HG02623 (cell line): ENCODE data around the gene LRP2.

Experiments used
- ATAC-seq: cut with Tn5 transposase; IDR thresholded peaks from one replicate; pipeline ENCODE4 v1.9.1; 2021; ENCODE audit warnings: moderate library complexity; ENCODE audit not compliant: unreplicated experiment

LRP2 gene

GRCh38 chr2:169131587-169132512, 230.5 kb downstream of the LRP2 start:
- ATAC-seq = no peak

DNA sequence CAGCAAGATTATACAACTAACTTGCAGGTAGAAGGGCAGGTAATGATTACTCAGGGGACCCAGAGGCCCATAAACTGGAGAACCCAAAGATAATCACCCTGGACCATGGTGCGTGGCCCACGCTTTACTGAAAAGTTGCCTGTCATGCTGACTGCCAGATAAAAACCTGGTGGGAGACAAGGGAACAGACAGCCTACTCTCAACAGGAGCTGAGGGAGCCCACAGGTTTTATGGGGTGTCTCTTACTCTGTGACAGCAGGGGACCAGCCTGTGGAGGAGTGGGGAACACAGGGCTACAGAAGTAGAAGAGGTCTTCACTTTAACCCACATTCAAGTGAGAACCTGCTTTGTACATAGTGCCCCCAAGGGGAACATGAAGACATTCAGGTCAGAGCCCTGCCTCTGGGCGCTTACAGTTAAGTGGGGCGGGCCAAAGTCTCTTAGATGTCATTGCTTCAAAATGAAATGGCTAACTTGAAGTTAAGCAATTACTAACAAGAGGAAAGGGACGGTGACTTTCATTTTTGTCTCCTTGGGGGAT, 232.6 kb downstream of the LRP2 start:
- ATAC-seq = no peak

GRCh38 chr2:169119851-169120250, 242.5 kb downstream of the LRP2 start:
- ATAC-seq = no peak

GRCh38 chr2:169119123-169119760, 243.1 kb downstream of the LRP2 start:
- no peak for ATAC-seq

GRCh38 chr2:169118060-169118459, 244.3 kb downstream of the LRP2 start:
- no peak for ATAC-seq

DNA sequence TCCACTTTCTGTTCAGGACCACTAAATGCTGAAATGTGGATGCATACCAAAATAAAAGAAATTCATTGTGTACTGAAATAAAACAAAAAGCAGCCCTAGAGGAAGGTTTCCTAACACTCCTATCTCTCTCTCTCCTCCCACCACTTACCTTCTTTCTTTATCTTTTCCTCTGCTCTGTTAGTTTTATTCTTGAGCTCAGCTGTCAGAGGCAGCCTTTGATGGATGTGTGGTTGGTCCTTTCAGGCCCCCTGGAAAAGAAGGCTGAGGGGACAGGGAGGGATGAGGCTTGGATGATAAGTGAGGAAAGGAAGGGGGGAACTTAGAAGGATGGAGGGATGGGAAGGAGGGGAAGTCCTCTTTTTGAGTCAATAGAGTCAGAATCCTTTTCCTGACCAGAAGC, 245.3 kb downstream of the LRP2 start:
- no peak for ATAC-seq

DNA sequence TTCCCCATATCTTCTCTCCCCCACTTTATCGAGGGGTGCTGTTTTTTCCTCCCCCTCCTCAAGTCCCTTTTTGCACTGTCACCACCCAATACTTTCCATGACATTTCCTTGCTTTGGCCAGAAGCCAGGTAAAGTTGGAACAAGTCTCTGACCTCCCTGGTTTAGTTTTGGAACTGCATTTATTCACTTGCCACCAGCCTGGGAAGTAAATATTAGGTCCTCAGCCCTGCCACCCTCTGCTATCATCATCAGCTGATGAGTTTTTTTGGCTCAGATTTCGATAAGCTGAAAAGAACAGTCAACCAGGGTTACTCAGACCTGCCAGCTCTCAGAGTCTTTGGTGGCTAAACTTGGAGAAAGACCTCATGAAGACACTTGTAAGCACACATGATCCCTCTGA, 246.0 kb downstream of the LRP2 start:
- ATAC-seq = no peak

DNA sequence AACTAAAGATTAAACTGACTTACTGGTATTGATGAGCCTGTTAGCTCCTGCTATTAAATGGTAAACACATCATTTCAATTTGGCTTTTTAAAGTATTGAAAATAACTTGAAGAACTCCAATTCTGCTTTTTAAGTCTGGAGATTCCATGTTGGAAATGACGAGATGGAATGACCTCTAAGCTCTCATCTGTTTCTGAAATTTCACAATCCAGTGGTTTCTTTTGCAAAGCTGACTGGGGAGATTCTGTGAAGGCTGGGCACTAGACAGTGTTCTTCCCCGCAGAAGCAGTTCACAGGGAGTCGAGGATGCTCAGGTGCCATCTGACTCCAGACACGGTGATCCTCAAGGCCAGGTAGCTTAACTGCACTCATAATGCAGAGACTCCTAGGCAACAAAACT, 248.3 kb downstream of the LRP2 start:
- no peak for ATAC-seq

DNA sequence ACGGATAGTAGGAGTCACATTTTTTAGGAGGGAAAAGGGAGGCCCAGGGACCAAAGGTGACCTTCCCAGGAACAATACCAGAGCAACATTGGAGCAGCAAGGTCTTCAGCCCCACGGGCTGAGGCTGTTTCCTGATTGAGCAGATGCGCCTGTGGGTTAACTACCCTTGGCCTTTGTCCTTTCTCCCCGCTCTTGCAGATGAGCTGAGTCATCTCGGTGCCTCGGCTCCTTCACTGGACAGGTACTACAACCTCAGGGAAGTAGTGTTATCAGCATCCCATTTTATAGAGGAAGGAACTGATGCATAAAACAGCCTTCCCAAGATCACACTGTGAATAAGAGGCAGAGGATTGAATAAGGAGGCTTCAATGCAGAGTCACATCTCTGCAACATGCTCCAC, 249.5 kb downstream of the LRP2 start:
- no peak for ATAC-seq

DNA sequence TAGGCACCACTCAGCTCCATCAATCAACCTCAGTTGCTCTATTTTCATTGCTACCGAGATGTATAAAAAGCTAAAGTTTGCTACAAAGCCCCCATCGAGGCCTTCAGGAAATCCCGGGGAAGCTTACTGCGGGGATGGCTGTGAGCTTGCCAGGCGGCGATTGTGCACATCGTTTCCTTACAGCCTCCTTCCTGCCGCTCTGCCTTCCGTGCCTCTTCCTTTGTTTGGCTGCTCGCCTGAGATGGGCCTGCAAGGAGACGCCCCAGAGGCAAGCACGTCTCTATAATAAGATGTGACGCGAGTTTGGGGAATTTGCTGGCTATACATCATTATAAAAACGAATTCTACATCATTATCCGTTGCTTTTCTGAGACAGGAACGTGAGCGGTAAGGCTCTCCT, 251.4 kb downstream of the LRP2 start:
- ATAC-seq = no peak

DNA sequence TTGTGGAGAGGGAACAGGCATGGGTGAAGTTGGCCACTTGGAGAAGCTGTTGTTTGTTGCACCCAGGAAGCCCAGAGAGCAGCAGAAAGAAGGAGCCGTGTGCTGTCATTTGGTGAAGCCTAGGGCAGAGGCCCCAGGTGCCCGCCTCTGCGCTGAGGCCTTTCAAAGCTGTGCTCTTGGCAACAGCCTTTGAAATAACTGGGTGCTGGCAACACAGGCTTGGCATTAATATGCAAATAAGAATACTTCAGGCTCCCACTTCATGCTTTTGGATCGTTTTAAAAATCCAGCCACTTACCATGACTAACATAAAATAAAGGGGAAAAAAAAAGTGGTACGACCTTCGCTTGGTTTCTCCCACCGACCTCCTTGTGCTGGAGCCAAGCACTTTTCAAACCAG, 251.9 kb downstream of the LRP2 start:
- no peak for ATAC-seq

- ATAC-seq = peak; percentile 45
Measured at GRCh38 chr2:169109502-169110409, 252.6 kb downstream of the LRP2 start.

- no peak for ATAC-seq
Measured at GRCh38 chr2:169108099-169108884, 254.0 kb downstream of the LRP2 start.

GRCh38 chr2:169107645-169108044, 254.7 kb downstream of the LRP2 start:
- peak; percentile 89 for ATAC-seq

GRCh38 chr2:169106563-169107545, 255.5 kb downstream of the LRP2 start:
- ATAC-seq = no peak

DNA sequence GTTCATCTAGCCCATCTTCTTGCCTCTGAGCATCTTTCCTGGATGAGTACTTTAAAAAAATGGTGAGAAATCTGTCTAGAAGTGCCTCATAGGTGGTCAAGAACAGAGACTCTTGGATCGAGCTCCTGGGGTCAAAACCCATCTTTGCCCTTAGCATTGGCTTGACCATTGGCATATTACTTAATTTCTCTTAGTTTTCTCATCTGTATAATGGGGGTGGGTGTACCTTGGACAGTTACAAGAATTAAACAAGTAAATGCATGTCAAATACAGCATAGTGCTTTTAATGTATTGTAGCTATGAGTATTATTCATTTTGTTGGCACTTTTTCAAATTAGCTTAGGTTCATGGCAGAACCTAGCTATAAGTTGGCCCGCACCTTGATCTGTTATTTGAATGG, 256.2 kb downstream of the LRP2 start:
- no peak for ATAC-seq

DNA sequence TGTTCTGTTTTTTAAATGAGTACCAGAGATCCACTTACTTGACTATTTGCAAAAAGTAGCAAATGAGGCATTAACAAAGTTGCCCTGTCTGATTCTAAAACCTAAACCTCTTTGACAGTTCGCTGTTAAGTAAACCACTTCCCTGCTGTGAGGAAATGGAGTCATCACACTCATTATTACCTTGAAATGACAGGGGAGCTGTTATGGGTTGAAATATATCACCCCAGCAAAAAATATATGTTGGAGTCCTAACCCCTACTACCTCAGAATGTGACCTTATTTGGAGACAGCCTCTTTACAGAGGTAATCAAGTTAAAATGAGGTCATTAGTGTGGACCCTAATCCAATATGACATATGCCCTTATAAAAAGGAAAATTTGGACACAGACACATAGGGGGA, 256.9 kb downstream of the LRP2 start:
- ATAC-seq = no peak

GRCh38 chr2:169104848-169105247, 257.5 kb downstream of the LRP2 start:
- ATAC-seq = no peak

DNA sequence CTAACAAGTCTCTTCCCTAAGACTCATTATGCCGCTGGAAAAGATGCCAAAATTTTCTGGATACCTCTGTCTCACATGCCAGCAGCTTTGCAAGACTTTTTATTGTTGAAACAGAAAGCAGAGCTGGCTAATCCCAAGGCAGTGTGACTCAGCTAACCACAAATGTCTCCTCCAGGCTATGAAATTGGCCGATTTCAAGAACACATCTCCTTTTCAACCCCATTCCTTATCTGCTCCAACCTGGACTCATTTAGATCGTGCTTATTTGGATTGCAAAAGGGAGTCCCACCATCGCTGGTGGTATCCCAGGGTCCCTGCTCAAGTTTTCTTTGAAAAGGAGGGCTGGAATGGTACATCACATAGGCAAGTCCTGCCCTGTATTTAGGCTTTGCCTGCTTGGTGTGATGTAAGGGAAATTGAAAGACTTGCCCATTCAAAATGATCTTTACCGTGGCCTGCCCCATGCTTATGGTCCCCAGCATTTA, 266.7 kb downstream of the LRP2 start:
- ATAC-seq = peak; percentile 47
